Measurements from ENCODE around the gene HPSE2.

HPSE2 gene

DNA sequence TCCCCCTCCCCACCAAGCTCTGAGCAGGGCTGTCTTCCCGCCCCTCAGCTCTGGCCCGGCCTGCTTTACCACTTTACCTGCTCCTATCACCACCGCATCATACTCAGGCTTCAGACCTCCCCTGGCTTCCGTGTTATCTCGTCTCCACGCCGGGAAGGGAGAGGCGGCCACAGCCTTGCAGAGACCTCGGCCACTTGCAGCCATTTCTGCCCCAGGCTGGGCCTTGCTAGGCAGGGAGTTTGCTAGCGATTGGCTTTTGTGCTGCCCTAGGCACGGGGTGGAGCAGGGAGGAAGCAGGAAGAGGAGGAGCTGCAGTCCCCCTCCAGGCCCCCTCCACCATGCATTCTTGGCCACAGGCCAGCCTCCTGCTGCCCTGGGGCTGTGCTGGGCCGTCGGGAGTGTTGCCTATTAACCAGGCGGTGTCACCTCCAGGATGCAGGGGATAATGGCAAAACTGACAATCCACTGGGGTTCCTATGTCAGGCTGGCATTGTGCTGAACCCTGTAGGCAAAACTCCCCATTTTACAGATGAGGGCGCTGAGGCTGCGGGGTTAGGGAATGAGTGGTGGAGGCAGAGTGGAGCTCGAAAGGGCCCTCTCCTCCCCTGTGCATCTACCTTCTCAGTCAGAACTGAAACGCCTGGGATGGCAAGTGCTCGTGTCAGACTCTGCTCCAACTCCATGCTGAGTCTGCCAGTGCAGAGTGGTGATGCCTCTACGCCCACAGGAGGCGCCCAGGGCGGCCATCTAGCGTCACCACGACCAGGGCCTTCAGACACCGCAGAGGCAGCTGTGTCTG is 820.5 kb downstream of the HPSE2 start, which contains the start of gene PYROXD2:
TSS of gene PYROXD2 (minus strand) at position 251 of the 799 bp plus-strand sequence. CDS start at position 204, 47 bp downstream.
- TF ChIP-seq, protein P1, sequence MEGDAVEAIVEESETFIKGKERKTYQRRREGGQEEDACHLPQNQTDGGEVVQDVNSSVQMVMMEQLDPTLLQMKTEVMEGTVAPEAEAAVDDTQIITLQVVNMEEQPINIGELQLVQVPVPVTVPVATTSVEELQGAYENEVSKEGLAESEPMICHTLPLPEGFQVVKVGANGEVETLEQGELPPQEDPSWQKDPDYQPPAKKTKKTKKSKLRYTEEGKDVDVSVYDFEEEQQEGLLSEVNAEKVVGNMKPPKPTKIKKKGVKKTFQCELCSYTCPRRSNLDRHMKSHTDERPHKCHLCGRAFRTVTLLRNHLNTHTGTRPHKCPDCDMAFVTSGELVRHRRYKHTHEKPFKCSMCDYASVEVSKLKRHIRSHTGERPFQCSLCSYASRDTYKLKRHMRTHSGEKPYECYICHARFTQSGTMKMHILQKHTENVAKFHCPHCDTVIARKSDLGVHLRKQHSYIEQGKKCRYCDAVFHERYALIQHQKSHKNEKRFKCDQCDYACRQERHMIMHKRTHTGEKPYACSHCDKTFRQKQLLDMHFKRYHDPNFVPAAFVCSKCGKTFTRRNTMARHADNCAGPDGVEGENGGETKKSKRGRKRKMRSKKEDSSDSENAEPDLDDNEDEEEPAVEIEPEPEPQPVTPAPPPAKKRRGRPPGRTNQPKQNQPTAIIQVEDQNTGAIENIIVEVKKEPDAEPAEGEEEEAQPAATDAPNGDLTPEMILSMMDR (IDR thresholded peaks at IDR 0.05; ENCODE audit: low read depth, low read length), result no peak
- TF ChIP-seq MYC (IDR thresholded peaks at IDR 0.05; ENCODE audit: low read depth, low read length) (peak; percentile 33; the same call in 1 of the 2 replicates), POLR2A (IDR thresholded peaks at IDR 0.05; ENCODE audit: extremely low read depth, insufficient read length) (peak; percentile 82)
- TF ChIP-seq, protein P2, sequence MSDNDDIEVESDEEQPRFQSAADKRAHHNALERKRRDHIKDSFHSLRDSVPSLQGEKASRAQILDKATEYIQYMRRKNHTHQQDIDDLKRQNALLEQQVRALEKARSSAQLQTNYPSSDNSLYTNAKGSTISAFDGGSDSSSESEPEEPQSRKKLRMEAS (IDR thresholded peaks at IDR 0.05; ENCODE audit: low read depth, low read length), result peak; percentile 47; the same call in 1 of the 2 replicates
- peak; percentile 92 for DNase-seq (ENCODE audit: low read depth)
- peak within 1 kb of the TSS; percentile 67 for H3K4me3 ChIP-seq (ENCODE audit: low read depth, low read length)

DNA sequence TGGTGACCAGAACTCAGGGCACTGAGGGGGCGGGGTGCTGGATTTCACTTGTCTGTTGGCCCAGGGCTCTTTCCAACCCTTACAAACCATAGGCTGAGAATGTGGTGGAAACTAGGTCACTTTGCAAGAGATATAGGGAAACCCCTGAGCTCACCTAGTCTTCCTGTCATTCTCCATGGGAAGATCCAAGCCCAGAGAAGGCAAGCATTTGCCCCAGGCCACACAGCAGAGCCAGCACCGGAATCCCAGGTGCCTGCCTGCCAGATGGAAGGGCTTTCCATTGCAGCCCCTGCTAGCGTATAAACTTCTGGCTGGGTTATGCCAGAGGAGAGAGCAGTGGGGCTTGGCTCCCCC is 821.1 kb downstream of the HPSE2 start:
- TF ChIP-seq, protein P1 (IDR thresholded peaks at IDR 0.05; ENCODE audit: low read depth, low read length), result no peak
- TF ChIP-seq POLR2A (IDR thresholded peaks at IDR 0.05; ENCODE audit: extremely low read depth, insufficient read length) (no peak), MYC (IDR thresholded peaks at IDR 0.05; ENCODE audit: low read depth, low read length) (no peak)
- TF ChIP-seq, protein P2 (IDR thresholded peaks at IDR 0.05; ENCODE audit: low read depth, low read length), result no peak
- H3K4me3 ChIP-seq (ENCODE audit: low read depth, low read length), result peak overlapping the region; percentile 67
- DNase-seq (ENCODE audit: low read depth), result no peak

DNA sequence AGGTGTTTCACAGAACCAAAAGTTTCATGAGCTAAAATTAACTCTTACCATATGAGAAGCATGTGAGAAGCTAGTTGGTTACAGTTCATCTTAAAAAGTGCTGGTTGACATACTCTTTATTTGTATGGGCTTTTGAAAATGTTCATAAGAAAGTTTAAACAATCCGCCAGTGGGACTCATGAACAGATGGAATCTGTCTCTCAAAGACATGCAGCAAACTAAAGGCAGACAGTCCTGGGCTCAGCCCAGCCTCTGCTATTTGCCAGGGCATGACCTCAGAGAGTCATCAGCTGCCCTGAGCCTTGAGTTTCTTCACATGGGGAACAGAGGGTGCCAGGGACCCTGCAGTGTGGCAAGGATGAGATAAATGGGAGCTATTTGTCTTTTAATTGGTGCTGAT is 823.9 kb downstream of the HPSE2 start:
- no peak for DNase-seq (ENCODE audit: low read depth)
- TF ChIP-seq, protein P1 (IDR thresholded peaks at IDR 0.05; ENCODE audit: low read depth, low read length), result no peak
- TF ChIP-seq MYC (IDR thresholded peaks at IDR 0.05; ENCODE audit: low read depth, low read length) (no peak), POLR2A (IDR thresholded peaks at IDR 0.05; ENCODE audit: extremely low read depth, insufficient read length) (no peak)
- TF ChIP-seq, protein P2 (IDR thresholded peaks at IDR 0.05; ENCODE audit: low read depth, low read length), result no peak

DNA sequence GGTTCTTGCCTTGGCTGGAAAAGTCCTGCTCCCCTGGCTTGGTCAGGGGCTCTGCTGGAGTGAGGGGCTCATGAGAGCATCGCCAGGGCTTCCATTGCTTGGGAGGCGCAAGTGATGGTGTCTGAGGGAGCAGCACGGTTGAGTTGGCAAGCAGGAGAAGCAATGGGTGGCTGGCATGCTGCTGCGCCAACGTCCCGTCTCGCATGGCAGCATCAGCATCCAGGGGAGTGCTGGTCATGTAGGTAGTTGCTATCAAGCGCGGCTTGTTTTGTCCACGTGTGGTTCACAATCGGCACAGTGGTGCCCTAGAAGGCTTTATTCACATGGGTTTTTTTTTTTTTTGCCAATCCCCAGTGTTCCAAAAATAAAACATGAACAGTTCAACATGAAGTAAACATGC is 824.5 kb downstream of the HPSE2 start:
- TF ChIP-seq MYC (IDR thresholded peaks at IDR 0.05; ENCODE audit: low read depth, low read length), result no peak
- no peak overlapping the region for H3K4me3 ChIP-seq (ENCODE audit: low read depth, low read length)
- DNase-seq (ENCODE audit: low read depth), result no peak

More for the DNA sequence above, 823.9 kb downstream of the HPSE2 start:
- H3K4me3 ChIP-seq (ENCODE audit: low read depth, low read length), result no peak overlapping the region

DNA sequence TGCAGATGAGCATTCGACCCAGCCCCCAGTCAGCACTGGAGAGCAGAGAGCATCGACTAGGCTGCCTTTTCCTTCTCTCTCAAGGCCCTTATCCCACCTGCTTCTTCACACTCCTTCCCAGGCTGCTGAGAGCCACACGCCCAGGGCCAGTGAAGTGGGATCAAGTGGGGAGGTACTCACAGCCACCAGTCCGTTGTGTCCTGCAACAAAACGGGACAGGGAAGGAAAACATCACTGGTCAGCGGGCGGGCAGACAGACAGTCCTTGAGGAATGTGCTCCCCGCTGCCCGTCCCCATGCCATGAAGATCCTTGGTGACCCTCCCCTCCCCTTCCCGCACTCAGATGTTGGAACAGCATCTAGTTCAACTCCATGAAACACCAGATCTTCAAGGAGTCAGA is 824.9 kb downstream of the HPSE2 start:
- no peak overlapping the region for H3K4me3 ChIP-seq (ENCODE audit: low read depth, low read length)
- TF ChIP-seq, protein P1 (IDR thresholded peaks at IDR 0.05; ENCODE audit: low read depth, low read length), result no peak
- DNase-seq (ENCODE audit: low read depth), result no peak

DNA sequence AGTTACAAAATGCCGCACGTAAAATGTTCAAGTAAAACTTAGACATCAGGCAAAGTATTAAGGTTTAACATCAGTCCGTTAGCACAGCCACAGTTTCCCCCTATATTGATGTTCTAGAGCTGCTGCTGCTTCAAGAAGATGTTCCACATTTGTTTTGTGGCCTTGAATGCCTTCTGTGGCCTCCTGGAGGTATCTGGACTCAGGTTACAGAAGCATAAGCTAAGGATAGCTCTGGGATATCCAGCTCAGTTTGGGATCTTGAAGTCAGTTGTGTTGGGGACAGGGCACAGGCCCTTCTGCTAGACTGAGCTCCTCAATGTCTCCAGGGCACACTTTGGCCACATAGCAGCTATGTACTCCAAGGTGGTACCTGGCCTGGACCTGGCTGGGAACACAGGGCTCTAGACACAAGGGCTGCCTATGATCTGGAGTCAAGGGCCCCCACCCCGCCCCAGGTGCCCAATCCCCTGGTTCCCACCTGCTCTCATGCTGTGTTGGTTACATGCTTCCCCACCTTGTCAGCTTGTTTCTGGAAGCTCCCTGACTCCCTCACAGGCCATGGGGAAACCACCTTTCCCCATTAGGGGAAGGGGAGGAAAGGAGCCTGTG is 825.4 kb downstream of the HPSE2 start:
- TF ChIP-seq MYC (IDR thresholded peaks at IDR 0.05; ENCODE audit: low read depth, low read length), result no peak
- TF ChIP-seq, protein P2 (IDR thresholded peaks at IDR 0.05; ENCODE audit: low read depth, low read length), result no peak
- no peak for TF ChIP-seq POLR2A (IDR thresholded peaks at IDR 0.05; ENCODE audit: extremely low read depth, insufficient read length)
- TF ChIP-seq, protein P1 (IDR thresholded peaks at IDR 0.05; ENCODE audit: low read depth, low read length), result no peak
- no peak for DNase-seq (ENCODE audit: low read depth)
- H3K4me3 ChIP-seq (ENCODE audit: low read depth, low read length), result no peak overlapping the region
